Muscle of leg (tissue), 11 donors: ENCODE results near the gene BMAL1. TPM values are rescaled to one million over a fixed set of nuclear protein-coding genes. Genes with fewer than 3 reads are reported as not detected.

Source experiments
- DNase-seq: peaks from one replicate; pipeline ENCODE4 v3.0.0; 2013
- H3K27ac ChIP-seq: one replicate; pipeline ENCODE4 v1.5.1; 2013; ENCODE audit warnings: mild to moderate bottlenecking, low read length, control low read depth
- H3K27me3 ChIP-seq: one replicate; pipeline ENCODE4 v1.6.1; 2013; ENCODE audit warnings: low read length; ENCODE audit not compliant: control insufficient read depth, insufficient read depth
- H3K36me3 ChIP-seq: one replicate; pipeline ENCODE4 v1.6.1; 2013; ENCODE audit warnings: low read length; ENCODE audit not compliant: control insufficient read depth, insufficient read depth
- H3K4me1 ChIP-seq: one replicate; pipeline ENCODE4 v1.6.1; 2013; ENCODE audit warnings: low read length; ENCODE audit not compliant: control insufficient read depth, insufficient read depth
- H3K4me3 ChIP-seq: one replicate; pipeline ENCODE4 v1.5.1; 2013; ENCODE audit warnings: low read length, control low read depth
- H3K9me3 ChIP-seq: replicated peaks from 2 replicates; pipeline ENCODE4 v1.6.1; 2013; ENCODE audit warnings: low read depth, low read length; ENCODE audit not compliant: control insufficient read depth
- WGBS: methylation state at CpG from one replicate; pipeline ENCODE4 v1.1.5; 2013; ENCODE audit warnings: missing lambda C conversion rate; ENCODE audit not compliant: insufficient coverage; 5-methylcytosine and 5-hydroxymethylcytosine counted together
- polyA plus RNA-seq, 8 donors: library from polyadenylated mRNA; unstranded; fragments of 120-200 nt; gene quantifications; one replicate each; pipeline versions ENCODE4 v1.2.1 to v1.2.3, GENCODE V29; 2013; ENCODE audit warnings: inconsistent platforms in 1 of 8, low replicate concordance in 1 of 8; ENCODE audit not compliant: insufficient read length in 8 of 8, insufficient read depth in 1 of 8
- total RNA-seq: library from RNA; stranded (reverse); fragments of 120-200 nt; gene quantifications from one replicate; pipeline ENCODE4 v1.2.4, GENCODE V29; 2013

Gene BMAL1
- total and polyA plus RNA-seq, 9 donors: 5.7 to 10.6 (median 6.9) TPM

DNA sequence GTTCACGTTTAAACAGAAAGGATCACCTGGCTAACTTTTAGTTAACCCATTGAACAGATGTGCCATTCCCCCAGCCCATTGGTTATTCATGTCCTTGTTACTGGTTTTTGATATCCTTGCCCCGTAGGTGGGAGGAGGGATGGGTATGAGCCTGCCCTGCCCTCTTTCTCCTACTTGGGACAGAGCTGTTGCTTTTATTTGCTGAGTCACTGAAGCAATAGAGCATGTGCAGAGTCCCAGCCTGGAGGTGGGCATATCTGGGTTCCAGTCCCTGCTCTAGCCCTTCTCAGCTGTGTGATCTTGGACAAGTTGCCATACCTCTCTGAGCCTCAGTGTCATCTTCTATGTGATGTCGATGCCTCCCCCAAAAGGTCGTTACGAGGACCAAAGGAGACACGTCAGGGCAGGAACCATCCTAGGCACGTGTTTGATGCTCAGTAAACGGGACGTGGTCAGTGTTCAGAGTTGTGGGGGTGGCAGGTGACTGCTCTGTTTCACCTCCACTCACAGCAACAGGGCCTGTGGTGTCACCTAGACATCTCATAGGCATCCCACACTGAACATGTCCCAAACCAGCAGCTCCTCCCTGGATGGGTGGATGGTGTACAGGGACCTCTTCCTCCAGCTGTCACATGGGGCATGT, 61.0 kb downstream of the BMAL1 start:
- no peak overlapping the region for H3K27ac ChIP-seq
- WGBS: 85% methylated on average over 8 of the region's 9 CpGs
- no peaks in the 10 kb centered on the region for H3K9me3 ChIP-seq
- H3K27me3 ChIP-seq: no peaks in the 10 kb centered on the region
- H3K36me3 ChIP-seq: no peaks in the 10 kb centered on the region
- peaks cover 3% of the 10 kb centered on the region for H3K4me1 ChIP-seq
- DNase-seq: no peak
- no peak overlapping the region for H3K4me3 ChIP-seq

DNA sequence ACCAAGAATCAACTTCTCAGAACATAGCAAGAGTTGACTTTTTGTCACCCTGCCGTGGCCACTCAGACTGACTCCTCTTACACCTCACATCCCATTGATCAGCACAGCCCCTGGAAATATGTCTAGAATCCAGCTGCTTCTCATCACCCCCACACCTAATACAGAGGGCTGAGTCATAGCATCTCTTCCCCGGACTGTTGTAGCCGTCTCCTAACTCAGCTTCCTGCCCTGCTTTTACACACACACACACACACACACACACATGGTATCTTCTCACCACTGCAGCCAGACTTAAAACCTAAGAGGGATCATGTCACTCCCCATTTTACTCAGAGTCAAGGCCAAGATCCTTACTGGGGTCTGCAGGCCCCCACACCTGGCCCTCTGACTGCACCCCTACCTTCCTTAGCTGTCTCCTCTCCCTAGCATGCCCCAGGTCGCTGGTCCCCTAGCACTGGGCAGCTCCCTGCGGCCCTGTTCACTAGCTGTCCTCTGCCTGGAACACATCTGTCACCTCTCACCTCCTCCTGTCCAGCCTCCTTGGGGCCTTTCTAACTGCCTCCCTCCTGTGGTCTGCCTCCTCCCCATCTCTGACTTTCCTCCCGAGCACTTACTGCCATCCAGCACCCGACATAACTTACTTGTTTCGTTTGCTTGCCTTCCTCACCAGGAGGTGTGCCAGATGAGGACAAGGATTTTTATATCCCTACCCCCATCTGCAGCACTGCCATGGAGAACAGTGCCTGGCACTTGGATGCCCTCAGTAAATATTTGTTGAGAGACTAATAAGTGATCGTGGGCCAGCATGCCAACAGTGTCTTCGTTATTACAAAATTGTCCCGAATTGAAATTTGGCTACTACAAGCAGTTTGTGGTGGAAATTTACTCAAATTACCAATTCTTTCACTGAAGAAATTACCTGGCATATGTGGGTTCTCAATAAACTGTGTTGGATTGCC, 61.9 kb downstream of the BMAL1 start:
- no peaks in the 10 kb centered on the region for H3K9me3 ChIP-seq
- H3K4me3 ChIP-seq: no peak overlapping the region
- no peak overlapping the region for H3K27ac ChIP-seq
- WGBS: 53% methylated on average over 8 of the region's 11 CpGs
- no peaks in the 10 kb centered on the region for H3K27me3 ChIP-seq
- H3K36me3 ChIP-seq: no peaks in the 10 kb centered on the region
- H3K4me1 ChIP-seq: peaks cover 3% of the 10 kb centered on the region
- no peak for DNase-seq

DNA sequence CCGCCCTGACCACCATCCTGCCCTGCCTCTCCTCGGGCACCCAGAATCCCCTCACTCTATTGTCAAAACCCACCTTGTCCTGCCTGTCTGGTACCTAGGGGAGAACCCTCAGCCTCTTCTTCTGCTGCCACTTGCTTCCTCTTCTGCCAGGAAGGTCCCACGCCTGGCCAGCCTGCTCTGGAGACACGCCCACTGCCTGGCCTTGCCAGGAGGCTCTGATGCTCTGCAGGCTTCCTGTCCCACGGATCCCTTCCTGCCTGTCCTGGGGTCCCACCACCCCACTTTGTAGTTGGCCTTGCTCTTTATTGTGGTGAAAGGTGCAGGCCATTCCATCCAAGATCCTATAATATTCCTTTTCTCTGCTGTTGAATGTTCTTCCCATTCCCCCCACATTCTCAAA, 63.4 kb downstream of the BMAL1 start:
- H3K27ac ChIP-seq: no peak overlapping the region
- H3K27me3 ChIP-seq: no peaks in the 10 kb centered on the region
- 57% methylated on average over 3 of the region's 5 CpGs for WGBS
- no peaks in the 10 kb centered on the region for H3K36me3 ChIP-seq
- no peak overlapping the region for H3K4me3 ChIP-seq
- H3K4me1 ChIP-seq: peaks cover 3% of the 10 kb centered on the region
- no peaks in the 10 kb centered on the region for H3K9me3 ChIP-seq
- DNase-seq: no peak

DNA sequence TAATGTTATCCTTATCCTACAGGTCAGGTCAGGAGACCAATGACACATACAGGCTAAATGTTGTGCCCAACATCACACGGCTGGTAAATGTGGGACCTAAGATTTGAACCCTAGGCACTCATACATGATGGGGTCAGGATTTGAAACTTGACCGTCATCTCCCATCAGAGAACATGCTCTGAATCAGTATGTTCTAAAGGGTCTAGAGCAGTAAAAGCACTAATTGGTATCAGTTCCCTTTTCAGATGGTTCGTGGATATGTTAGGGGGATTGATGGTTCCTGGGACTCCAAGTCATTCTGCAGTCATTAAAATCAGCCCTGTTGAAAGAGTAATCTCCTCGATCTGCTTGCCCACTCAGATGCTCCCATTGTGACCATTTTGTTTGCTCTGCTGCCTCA, 65.5 kb downstream of the BMAL1 start:
- WGBS: 88% methylated on average over 4 of the region's 4 CpGs
- Histone ChIP-seq H3K4me1 (peaks cover 3% of the 10 kb centered on the region), H3K27me3 (peaks cover 2% of the 10 kb centered on the region), H3K36me3 (no peaks in the 10 kb centered on the region), H3K27ac (no peak overlapping the region), H3K9me3 (no peaks in the 10 kb centered on the region), H3K4me3 (no peak overlapping the region)
- no peak for DNase-seq

DNA sequence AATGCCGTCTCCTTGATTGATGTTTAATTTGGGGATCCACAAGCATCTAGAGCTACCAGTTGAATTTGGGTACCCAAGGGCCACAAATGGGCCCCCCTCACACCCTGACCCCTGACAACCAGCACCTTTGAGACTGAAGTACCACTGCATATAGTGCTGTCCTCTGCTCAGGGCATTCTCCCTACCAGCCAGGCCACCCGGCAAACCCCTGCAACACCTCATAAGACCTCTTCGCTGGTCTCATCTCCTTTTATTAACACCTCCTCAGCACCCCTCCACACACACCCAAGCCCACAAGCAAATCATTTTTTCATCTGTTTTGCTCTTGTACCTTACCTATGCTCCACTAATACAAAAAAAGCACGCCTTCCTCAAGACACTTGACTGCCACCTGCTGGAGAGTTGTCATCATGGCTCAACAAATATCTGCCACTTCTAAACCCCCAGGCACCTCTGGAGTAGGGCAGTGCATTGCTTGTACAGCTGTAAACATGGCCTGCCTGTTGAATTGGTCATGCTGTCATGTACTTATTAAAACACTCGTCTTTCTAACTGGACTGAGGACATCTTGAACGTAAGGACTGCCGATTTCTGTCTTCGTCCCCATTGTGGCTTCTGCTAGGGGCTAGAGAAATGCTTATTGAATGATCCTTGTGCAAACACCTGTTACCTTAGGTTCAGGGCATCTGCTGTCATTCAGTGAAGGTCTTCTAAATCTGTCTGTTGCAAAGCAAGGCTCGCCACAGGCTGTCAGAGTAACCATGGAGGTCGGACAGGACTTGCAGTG, 66.5 kb downstream of the BMAL1 start:
- WGBS: 53% methylated on average over 8 of the region's 10 CpGs

DNA sequence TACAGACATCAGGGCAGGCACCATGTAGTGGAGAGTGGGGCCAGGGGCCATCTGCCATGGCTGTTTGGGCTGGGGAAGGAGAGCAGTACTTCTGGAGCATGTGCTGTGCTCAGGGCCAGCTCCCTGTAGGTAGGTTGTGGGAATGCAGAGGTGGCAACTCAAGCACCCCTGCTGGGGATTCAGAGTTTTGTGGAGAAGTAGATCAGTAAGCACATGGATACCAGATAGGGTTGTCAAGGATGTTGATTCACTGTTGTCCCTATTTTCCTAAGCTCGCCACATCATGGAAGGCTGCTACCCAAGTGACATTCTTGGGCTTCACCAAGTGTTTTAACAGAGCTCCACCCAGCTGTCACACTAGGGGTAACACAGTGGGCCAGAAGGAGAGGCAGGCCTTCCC, 67.2 kb downstream of the BMAL1 start:
- WGBS: 100% methylated on average over 1 of the region's 1 CpG
- H3K4me1 ChIP-seq: no peaks in the 10 kb centered on the region
- peaks cover 2% of the 10 kb centered on the region for H3K27me3 ChIP-seq
- no peak overlapping the region for H3K4me3 ChIP-seq
- no peaks in the 10 kb centered on the region for H3K36me3 ChIP-seq
- DNase-seq: no peak
- H3K9me3 ChIP-seq: no peaks in the 10 kb centered on the region
- no peak overlapping the region for H3K27ac ChIP-seq

More for the DNA sequence above, 66.5 kb downstream of the BMAL1 start:
- Histone ChIP-seq H3K9me3 (no peaks in the 10 kb centered on the region), H3K27me3 (peaks cover 2% of the 10 kb centered on the region), H3K27ac (no peak overlapping the region), H3K4me3 (no peak overlapping the region), H3K4me1 (no peaks in the 10 kb centered on the region), H3K36me3 (no peaks in the 10 kb centered on the region)
- DNase-seq: peak; percentile 81

DNA sequence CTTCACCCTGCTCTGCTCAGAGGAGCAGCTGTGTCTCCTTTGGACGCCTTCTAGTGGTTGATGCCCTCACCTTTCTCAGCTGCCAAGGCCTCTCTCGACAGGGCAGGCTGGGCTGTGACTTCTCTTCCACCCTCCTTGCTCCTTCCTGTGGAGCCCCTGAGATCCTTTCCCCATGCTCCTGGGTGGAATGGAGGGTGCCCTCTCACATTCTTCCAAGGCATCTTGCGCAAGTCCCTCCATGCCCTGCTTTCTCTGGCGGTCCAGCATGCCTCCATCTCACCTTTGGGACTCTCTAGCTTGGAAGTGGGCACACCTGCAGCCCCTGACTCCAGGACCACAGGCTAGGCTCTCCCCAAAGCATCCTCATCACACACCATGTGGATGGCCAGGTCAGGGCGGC, 68.9 kb downstream of the BMAL1 start:
- H3K9me3 ChIP-seq: no peaks in the 10 kb centered on the region
- H3K4me3 ChIP-seq: no peak overlapping the region
- no peaks in the 10 kb centered on the region for H3K4me1 ChIP-seq
- no peak for DNase-seq
- no CpG with 5 or more reads among the region's 5 CpGs for WGBS
- no peaks in the 10 kb centered on the region for H3K36me3 ChIP-seq
- no peak overlapping the region for H3K27ac ChIP-seq
- peaks cover 2% of the 10 kb centered on the region for H3K27me3 ChIP-seq

DNA sequence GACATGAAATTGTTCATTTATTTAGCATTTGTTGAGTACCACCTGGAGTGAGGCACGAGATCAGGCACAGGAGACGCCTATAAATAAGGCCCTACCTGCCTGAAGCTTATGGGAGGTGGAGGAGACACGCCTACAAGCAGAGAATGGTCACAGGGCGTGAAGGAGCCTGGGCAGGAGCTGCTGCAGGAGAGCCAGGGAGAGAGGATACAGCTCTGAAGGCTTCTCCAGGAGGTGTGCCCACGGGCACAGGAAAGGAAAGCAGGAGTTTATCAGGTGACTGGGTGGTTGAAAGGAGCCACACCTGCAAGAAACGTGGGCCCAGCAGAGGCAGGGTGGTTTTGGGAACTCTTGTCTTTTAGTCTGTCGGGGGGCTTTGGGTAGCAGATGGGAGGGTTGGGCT, 70.3 kb downstream of the BMAL1 start:
- Histone ChIP-seq H3K4me1 (no peaks in the 10 kb centered on the region), H3K9me3 (no peaks in the 10 kb centered on the region), H3K27me3 (peaks cover 2% of the 10 kb centered on the region), H3K27ac (no peak overlapping the region), H3K4me3 (no peak overlapping the region), H3K36me3 (no peaks in the 10 kb centered on the region)
- no peak for DNase-seq
- WGBS: 72% methylated on average over 7 of the region's 7 CpGs

DNA sequence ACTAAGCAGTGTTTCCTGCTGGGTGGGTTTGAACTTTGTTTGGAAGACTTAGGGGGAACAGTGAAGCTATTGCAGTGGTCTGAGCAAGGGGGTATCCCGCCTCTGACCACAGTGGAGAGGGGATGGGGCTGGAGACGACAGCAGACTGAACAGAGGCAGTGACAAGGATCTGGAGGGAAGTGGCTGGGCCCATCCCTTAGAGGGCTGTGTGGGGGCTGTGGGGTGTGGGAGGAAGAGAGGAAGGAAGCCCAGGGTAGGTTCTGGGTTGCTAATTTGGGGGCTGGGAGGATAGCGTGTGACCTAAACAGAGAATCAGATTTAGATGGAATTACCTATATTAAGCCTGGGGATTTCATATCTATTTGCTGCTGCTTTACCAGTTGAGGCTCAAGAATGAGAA, 70.7 kb downstream of the BMAL1 start:
- Histone ChIP-seq H3K9me3 (no peaks in the 10 kb centered on the region), H3K4me3 (no peak overlapping the region), H3K36me3 (no peaks in the 10 kb centered on the region), H3K27ac (no peak overlapping the region), H3K4me1 (no peaks in the 10 kb centered on the region), H3K27me3 (peaks cover 2% of the 10 kb centered on the region)
- 51% methylated on average over 3 of the region's 3 CpGs for WGBS
- no peak for DNase-seq

DNA sequence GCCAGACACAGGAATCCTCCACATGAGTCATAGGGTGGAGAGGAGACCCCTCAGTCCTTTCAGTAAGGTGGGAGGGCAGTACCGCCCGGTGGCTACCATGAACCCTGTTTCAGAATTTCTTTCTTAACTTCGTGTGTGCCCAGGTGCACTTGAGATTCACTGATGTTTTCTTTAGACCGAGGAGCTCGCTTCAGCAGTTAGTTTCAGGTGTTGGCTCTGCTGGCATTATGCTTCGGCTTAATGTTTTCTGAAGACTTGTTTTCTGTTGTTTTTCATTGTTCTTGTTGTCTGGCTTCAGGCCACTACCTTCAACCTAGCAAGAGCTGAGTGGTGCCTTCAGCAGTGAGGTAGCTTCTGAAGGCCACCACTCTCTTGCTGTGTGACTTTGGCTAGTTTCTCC, 71.5 kb downstream of the BMAL1 start:
- Histone ChIP-seq H3K4me3 (no peak overlapping the region), H3K9me3 (no peaks in the 10 kb centered on the region), H3K27me3 (peaks cover 2% of the 10 kb centered on the region), H3K27ac (no peak overlapping the region), H3K36me3 (no peaks in the 10 kb centered on the region), H3K4me1 (no peaks in the 10 kb centered on the region)
- DNase-seq: no peak
- 85% methylated on average over 3 of the region's 6 CpGs for WGBS
